H1 (cell line): ENCODE data around the gene NTN5. TPM values are rescaled to one million over a fixed set of nuclear protein-coding genes. Genes with fewer than 3 reads are reported as not detected.

Experiments used
- CHD7 ChIP-seq: fragments of 300-600 bp; sonication (generic); IDR thresholded peaks from 2 replicates; pipeline ENCODE4 v1.7.1; 2012; ENCODE audit warnings: low read length, moderate library complexity, mild to moderate bottlenecking, inconsistent platforms; ENCODE audit not compliant: insufficient replicate concordance
- HDAC2 ChIP-seq, 2 experiments: fragments of 300-600 bp in 1 of 2; sonication (generic) in 1 of 2; IDR thresholded peaks; 2 replicates each; pipeline ENCODE4 v1.6.1; 2011 to 2012; ENCODE audit warnings: low read depth in 2 of 2, low read length in 2 of 2, mild to moderate bottlenecking in 2 of 2, moderate library complexity in 2 of 2, borderline replicate concordance in 1 of 2, inconsistent platforms in 1 of 2
- JUN ChIP-seq: IDR thresholded peaks from 2 replicates; pipeline ENCODE4 v1.6.1; 2011; ENCODE audit warnings: low read depth, mild to moderate bottlenecking, improper control_type of control experiment, low read length
- MAFK ChIP-seq: IDR thresholded peaks from 2 replicates; pipeline ENCODE4 v1.6.1; 2012; ENCODE audit warnings: low read depth, mild to moderate bottlenecking, improper control_type of control experiment, low read length
- TAF1 ChIP-seq: IDR thresholded peaks from 2 replicates; pipeline ENCODE4 v1.6.1; 2011; ENCODE audit warnings: mild to moderate bottlenecking, low read depth, low read length
- polyA plus RNA-seq, 7 experiments: library from polyadenylated mRNA; depleted of rRNA in 3 of 7; stranded (reverse) in 5 of 7; unstranded in 2 of 7; fragments of >200 nt in 5 of 7; fragments of 200-250 nt in 2 of 7; gene quantifications; 1 replicate in 5 of 7; 2 replicates in 1 of 7; 4 replicates in 1 of 7; pipeline versions ENCODE4 v1.2.1 to v1.2.3, GENCODE V29; 2011 to 2013; ENCODE audit warnings: missing spikeins in 2 of 7, mixed read lengths in 2 of 7
- total RNA-seq: library from RNA; stranded (reverse); fragmentation: NEBNext Ultra II Directional; extraction: Animal tissue kit (Norgen Biotek cat#: 25700); gene quantifications from 2 replicates; pipeline ENCODE4 v1.2.1, GENCODE V29; 2021

Gene NTN5
- total and polyA plus RNA-seq, 2 of the 8 experiments (the other 6 are each of a cell fraction or from before 2014, with no cell fraction given), result 0.47 to 0.85 TPM

- TF ChIP-seq CHD7 (no peak), JUN (no peak), TAF1 (no peak), MAFK (no peak), HDAC2 (IDR thresholded peaks at IDR 0.05; ENCODE audit: borderline replicate concordance in 1 of 2, low read depth in 2 of 2, low read length in 2 of 2) (no peak)
Measured at GRCh38 chr19:48664476-48664875, 8.3 kb downstream of the NTN5 start (continued).
